Osteocyte (in vitro differentiated cells): ENCODE measurements around the gene RDX. TPM values are rescaled to one million over a fixed set of nuclear protein-coding genes. Genes with fewer than 3 reads are reported as not detected.
A peak's percentile ranks its signal among the peaks of the same experiment; 100 is the strongest.

Source experiments
- DNase-seq: peaks from one replicate; pipeline ENCODE4 v3.0.0; 2021; ENCODE audit warnings: mixed read lengths; ENCODE audit not compliant: unreplicated experiment; ENCODE audit errors: extremely low spot score
- H3K27ac Mint-ChIP-seq: one replicate; pipeline ENCODE4 v1.8.0; 2021; ENCODE audit warnings: mild to moderate bottlenecking, mixed read lengths; ENCODE audit not compliant: unreplicated experiment
- H3K27me3 Mint-ChIP-seq: one replicate; pipeline ENCODE4 v1.8.0; 2021; ENCODE audit warnings: mixed read lengths; ENCODE audit not compliant: unreplicated experiment
- H3K36me3 Mint-ChIP-seq: one replicate; pipeline ENCODE4 v1.8.0; 2021; ENCODE audit warnings: mixed read lengths; ENCODE audit not compliant: unreplicated experiment
- H3K4me1 Mint-ChIP-seq: one replicate; pipeline ENCODE4 v1.8.0; 2021; ENCODE audit warnings: mixed read lengths; ENCODE audit not compliant: unreplicated experiment
- H3K4me3 Mint-ChIP-seq: one replicate; pipeline ENCODE4 v1.8.0; 2021; ENCODE audit warnings: mild to moderate bottlenecking, moderate library complexity, mixed read lengths; ENCODE audit not compliant: unreplicated experiment
- H3K9me3 Mint-ChIP-seq: one replicate; pipeline ENCODE4 v1.8.0; 2021; ENCODE audit warnings: mixed read lengths; ENCODE audit not compliant: unreplicated experiment
- total RNA-seq: library from RNA; stranded (reverse); gene quantifications from 2 replicates; pipeline ENCODE4 v1.2.1, GENCODE V29; 2021
- TF ChIP-seq, protein P1 (sequence below): fragments of 200-600 bp; sonication (generic); IDR thresholded peaks from 2 replicates; pipeline ENCODE4 v1.5.0; 2021; ENCODE audit warnings: antibody characterized with exemption, mild to moderate bottlenecking, moderate library complexity

The RDX gene
- total RNA-seq, 1 donor from 2014 or later: 163 TPM

DNA sequence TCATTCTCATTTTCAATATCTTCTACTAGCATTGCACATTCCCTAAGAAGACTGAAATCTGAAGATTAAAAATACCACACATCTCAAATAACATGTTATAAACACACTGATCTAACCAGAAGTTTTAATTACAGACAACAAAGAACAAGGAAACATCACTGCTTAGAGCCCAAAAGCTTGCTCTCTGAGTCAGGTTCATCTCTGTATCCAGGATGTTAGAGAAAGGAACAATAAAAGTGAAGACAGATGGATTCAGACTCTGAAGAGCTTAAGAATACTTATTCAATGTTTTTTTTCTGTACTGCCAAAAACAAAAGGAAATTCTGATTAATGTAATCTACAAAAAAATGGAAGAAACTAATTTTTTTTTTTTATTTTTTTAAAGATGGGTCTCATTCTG, 16.5 kb downstream of the RDX start:
- H3K27me3 Mint-ChIP-seq: no peaks in the 10 kb centered on the region
- H3K9me3 Mint-ChIP-seq: no peaks in the 10 kb centered on the region
- DNase-seq: no peak
- H3K4me1 Mint-ChIP-seq: peaks cover 18% of the 10 kb centered on the region
- TF ChIP-seq, protein P1, sequence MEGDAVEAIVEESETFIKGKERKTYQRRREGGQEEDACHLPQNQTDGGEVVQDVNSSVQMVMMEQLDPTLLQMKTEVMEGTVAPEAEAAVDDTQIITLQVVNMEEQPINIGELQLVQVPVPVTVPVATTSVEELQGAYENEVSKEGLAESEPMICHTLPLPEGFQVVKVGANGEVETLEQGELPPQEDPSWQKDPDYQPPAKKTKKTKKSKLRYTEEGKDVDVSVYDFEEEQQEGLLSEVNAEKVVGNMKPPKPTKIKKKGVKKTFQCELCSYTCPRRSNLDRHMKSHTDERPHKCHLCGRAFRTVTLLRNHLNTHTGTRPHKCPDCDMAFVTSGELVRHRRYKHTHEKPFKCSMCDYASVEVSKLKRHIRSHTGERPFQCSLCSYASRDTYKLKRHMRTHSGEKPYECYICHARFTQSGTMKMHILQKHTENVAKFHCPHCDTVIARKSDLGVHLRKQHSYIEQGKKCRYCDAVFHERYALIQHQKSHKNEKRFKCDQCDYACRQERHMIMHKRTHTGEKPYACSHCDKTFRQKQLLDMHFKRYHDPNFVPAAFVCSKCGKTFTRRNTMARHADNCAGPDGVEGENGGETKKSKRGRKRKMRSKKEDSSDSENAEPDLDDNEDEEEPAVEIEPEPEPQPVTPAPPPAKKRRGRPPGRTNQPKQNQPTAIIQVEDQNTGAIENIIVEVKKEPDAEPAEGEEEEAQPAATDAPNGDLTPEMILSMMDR: no peak
- H3K4me3 Mint-ChIP-seq: no peak overlapping the region
- H3K36me3 Mint-ChIP-seq: peaks cover 38% of the 10 kb centered on the region
- peak overlapping the region; percentile 67 for H3K27ac Mint-ChIP-seq

DNA sequence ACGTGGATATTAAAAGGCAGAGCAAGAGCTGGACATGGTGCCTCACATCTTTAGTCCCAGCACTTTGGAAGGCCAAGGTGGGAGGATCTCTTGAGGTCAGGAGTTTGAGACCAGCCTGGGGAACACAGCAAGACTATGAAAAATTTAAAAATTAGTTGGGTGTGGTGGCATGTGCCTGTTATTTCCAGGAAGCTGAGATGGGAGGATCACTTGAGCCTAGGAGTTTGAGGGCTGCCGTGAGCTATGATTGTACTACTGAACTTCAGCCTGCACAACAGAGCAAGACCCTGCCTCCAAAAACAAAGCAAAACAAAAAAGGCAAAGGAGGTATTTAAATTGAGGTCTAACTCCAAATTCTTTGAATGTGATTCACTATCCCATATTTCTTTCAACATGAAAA, 23.5 kb downstream of the RDX start:
- Mint-ChIP-seq H3K4me1 (peaks cover 28% of the 10 kb centered on the region), H3K27me3 (no peaks in the 10 kb centered on the region), H3K4me3 (no peak overlapping the region), H3K36me3 (peaks cover 46% of the 10 kb centered on the region), H3K9me3 (no peaks in the 10 kb centered on the region), H3K27ac (peak overlapping the region; percentile 75)
- TF ChIP-seq, protein P1: no peak
- no peak for DNase-seq

DNA sequence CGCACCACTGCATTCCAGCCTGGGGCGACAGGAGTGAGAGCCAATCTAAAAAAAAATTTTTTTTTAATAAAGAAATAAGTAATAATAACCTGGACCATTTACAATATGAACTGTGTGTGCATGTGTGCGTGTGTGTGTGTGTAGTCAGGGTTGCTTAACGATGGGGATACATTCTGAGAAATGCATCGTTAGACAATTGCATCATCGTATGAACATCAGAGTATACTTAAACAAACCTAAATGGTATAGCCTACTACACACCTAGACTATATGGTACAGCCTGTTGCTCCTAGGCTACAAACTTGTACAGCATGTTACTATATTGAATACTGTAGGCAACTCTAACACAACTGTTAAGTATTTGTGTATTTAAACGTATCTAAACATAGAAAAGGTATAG, 26.4 kb downstream of the RDX start:
- no peak for DNase-seq
- Mint-ChIP-seq H3K4me1 (peaks cover 32% of the 10 kb centered on the region), H3K36me3 (peaks cover 34% of the 10 kb centered on the region)

DNA sequence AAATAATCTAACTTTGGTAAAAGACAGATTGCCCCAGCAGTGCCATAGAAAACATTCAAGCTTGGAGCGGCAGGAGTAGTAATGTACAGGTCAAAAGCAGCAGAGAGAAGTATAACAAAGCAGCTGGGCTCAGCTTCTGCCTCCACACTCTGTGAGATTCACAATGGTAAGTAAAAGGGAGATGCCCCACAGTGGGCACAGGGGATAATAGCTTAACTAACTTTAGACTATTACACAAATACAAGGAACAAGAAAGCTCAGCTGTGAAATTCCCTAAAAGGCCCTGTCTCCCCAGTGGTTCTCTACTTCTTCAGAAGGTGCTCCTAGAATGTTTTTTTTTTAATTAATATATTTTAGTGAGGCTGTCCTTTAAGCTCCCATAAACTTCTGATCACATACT, 28.0 kb downstream of the RDX start:
- Mint-ChIP-seq H3K36me3 (peaks cover 36% of the 10 kb centered on the region), H3K27me3 (no peaks in the 10 kb centered on the region), H3K27ac (peak overlapping the region; percentile 12), H3K9me3 (no peaks in the 10 kb centered on the region), H3K4me3 (no peak overlapping the region), H3K4me1 (peaks cover 21% of the 10 kb centered on the region)
- DNase-seq: no peak
- TF ChIP-seq, protein P1: no peak

More for the DNA sequence above, 26.4 kb downstream of the RDX start:
- no peak overlapping the region for H3K4me3 Mint-ChIP-seq
- no peak overlapping the region for H3K27ac Mint-ChIP-seq
- H3K27me3 Mint-ChIP-seq: no peaks in the 10 kb centered on the region
- TF ChIP-seq, protein P1: no peak
- no peaks in the 10 kb centered on the region for H3K9me3 Mint-ChIP-seq

DNA sequence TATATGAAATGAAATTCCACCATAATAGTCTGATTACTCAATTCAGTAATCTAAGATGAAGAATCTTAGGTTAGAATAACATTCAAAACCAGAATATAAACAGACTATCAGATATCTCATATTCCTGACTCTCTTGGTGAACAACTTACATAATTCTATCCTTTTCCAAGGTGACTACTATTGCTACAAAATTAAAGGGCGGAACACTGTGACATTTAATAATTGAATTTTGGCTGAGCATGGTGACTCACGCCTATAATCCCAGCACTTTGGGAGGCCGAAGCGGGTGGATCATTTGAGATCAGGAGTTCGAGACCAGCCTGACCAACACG, 34.4 kb downstream of the RDX start:
- TF ChIP-seq, protein P1: no peak
- Mint-ChIP-seq H3K36me3 (peaks cover 51% of the 10 kb centered on the region), H3K4me1 (peaks cover 18% of the 10 kb centered on the region), H3K4me3 (no peak overlapping the region), H3K9me3 (no peaks in the 10 kb centered on the region), H3K27ac (peak overlapping the region; percentile 28), H3K27me3 (no peaks in the 10 kb centered on the region)
- no peak for DNase-seq
